Fibroblast of lung (primary cell): Measurements from ENCODE around the gene ZSCAN16. TPM values are rescaled to one million over a fixed set of nuclear protein-coding genes. Genes with fewer than 3 reads are reported as not detected.
"Not testable (repeated sequence)": the region's sequence is repeated elsewhere in the genome, so short reads cannot be mapped to it uniquely, and the experiment has no call there.

Source experiments
- DNase-seq, 2 donors: peaks; one replicate each; pipeline versions ENCODE4 v3.0.0 to v3.0.0-alpha.2; 2010; ENCODE audit warnings: low read depth in 2 of 2
- H2AFZ ChIP-seq: 2 replicates; pipeline ENCODE4 v1.5.1; 2012; ENCODE audit warnings: low read length, control low read depth, inconsistent platforms
- H3K27ac ChIP-seq: 2 replicates; pipeline ENCODE4 v1.5.1; 2011; ENCODE audit warnings: low read length, control low read depth; ENCODE audit not compliant: insufficient read depth
- H3K27me3 ChIP-seq: 2 replicates; pipeline ENCODE4 v1.5.1; 2011; ENCODE audit warnings: mild to moderate bottlenecking, low read length; ENCODE audit not compliant: control insufficient read depth, insufficient read depth
- H3K36me3 ChIP-seq: 2 replicates; pipeline ENCODE4 v1.5.1; 2011; ENCODE audit warnings: low read length; ENCODE audit not compliant: control insufficient read depth, insufficient read depth
- H3K4me1 ChIP-seq: 2 replicates; pipeline ENCODE4 v1.5.1; 2011; ENCODE audit warnings: low read length; ENCODE audit not compliant: control insufficient read depth, insufficient read depth; ENCODE audit errors: extremely low read depth
- H3K4me2 ChIP-seq: 2 replicates; pipeline ENCODE4 v1.5.1; 2011; ENCODE audit warnings: low read length, control low read depth; ENCODE audit not compliant: insufficient read depth; ENCODE audit errors: extremely low read depth
- H3K4me3 ChIP-seq, 4 experiments: fragments of 200-600 bp in 1 of 4; sonication (generic) in 1 of 4; replicated peaks in 1 of 4; 2 replicates each; pipeline ENCODE4 v1.5.1; 2011 to 2016; ENCODE audit warnings: low read length in 4 of 4, low read depth in 3 of 4, mild to moderate bottlenecking in 3 of 4, control low read depth in 2 of 4, inconsistent platforms in 1 of 4, mixed read lengths in 1 of 4; ENCODE audit not compliant: insufficient read depth in 1 of 4; ENCODE audit errors: control extremely low read depth in 1 of 4
- H3K79me2 ChIP-seq: 2 replicates; pipeline ENCODE4 v1.5.1; 2012; ENCODE audit warnings: mild to moderate bottlenecking, low read length, inconsistent platforms; ENCODE audit not compliant: control insufficient read depth, insufficient read depth
- H3K9ac ChIP-seq: 2 replicates; pipeline ENCODE4 v1.5.1; 2011; ENCODE audit warnings: mild to moderate bottlenecking, low read length, control low read depth; ENCODE audit not compliant: insufficient read depth
- H3K9me3 ChIP-seq: 2 replicates; pipeline ENCODE4 v1.5.1; 2012; ENCODE audit warnings: low read depth, low read length; ENCODE audit not compliant: control insufficient read depth, insufficient read depth
- H4K20me1 ChIP-seq: 2 replicates; pipeline ENCODE4 v1.5.1; 2011; ENCODE audit warnings: low read length; ENCODE audit not compliant: control insufficient read depth, insufficient read depth; ENCODE audit errors: extremely low read depth
- CTCF ChIP-seq, 2 donors: IDR thresholded peaks in 1 of 2; conservative IDR thresholded peaks in 1 of 2; 1 replicate in 1 of 2; 2 replicates in 1 of 2; pipeline ENCODE4 v1.5.1; 2011 to 2012; ENCODE audit warnings: low read length in 2 of 2, control low read depth in 1 of 2, inconsistent platforms in 1 of 2, low read depth in 1 of 2, mild to moderate bottlenecking in 1 of 2
- EZH2 ChIP-seq: IDR thresholded peaks from 2 replicates; pipeline ENCODE4 v1.5.1; 2012; ENCODE audit warnings: low read length, control low read depth, mild to moderate bottlenecking; ENCODE audit errors: missing control alignments
- polyA plus RNA-seq, 2 donors: library from polyadenylated mRNA; depleted of rRNA in 1 of 2; stranded (reverse) in 1 of 2; unstranded in 1 of 2; fragments of >200 nt; gene quantifications; 2 replicates each; pipeline ENCODE4 v1.2.1, GENCODE V29; 2011 to 2012; ENCODE audit warnings: missing spikeins in 1 of 2
- total RNA-seq: library from RNA; depleted of rRNA; stranded (reverse); fragments of >200 nt; gene quantifications from 2 replicates; pipeline ENCODE4 v1.2.1, GENCODE V29; 2014

ZSCAN16 gene
- total and polyA plus RNA-seq, 2 donors (not counting 1 experiment from before 2014, with no cell fraction given), result 2.0 to 6.6 TPM

- no peak overlapping the region for H3K4me3 ChIP-seq
- DNase-seq, result no peak
- no peaks in the 10 kb centered on the region for H3K27me3 ChIP-seq
- H3K9me3 ChIP-seq, result no peaks in the 10 kb centered on the region
- H2AFZ ChIP-seq, result no peak overlapping the region
- no peak overlapping the region for H3K4me2 ChIP-seq
- no peak overlapping the region for H3K27ac ChIP-seq
- H4K20me1 ChIP-seq, result no peaks in the 10 kb centered on the region
- no peaks in the 10 kb centered on the region for H3K79me2 ChIP-seq
- H3K9ac ChIP-seq, result no peak overlapping the region
- no peaks in the 10 kb centered on the region for H3K4me1 ChIP-seq
- TF ChIP-seq EZH2, result no peak
- TF ChIP-seq CTCF (conservative IDR thresholded peaks at IDR 0.05 in 1 of 2, IDR thresholded peaks at IDR 0.05 in 1 of 2; ENCODE audit: low read depth in 1 of 2, low read length in 2 of 2), result no peak
- H3K36me3 ChIP-seq, result peaks cover 3% of the 10 kb centered on the region
Measured at GRCh38 chr6:28118217-28118616, 6.2 kb upstream of the ZSCAN16 start.

- Histone ChIP-seq H4K20me1 (no peaks in the 10 kb centered on the region), H3K27me3 (no peaks in the 10 kb centered on the region), H2AFZ (no peak overlapping the region), H3K4me2 (no peak overlapping the region), H3K27ac (no peak overlapping the region), H3K4me3 (no peak overlapping the region), H3K79me2 (peaks cover 2% of the 10 kb centered on the region), H3K9ac (no peak overlapping the region), H3K4me1 (no peaks in the 10 kb centered on the region), H3K9me3 (no peaks in the 10 kb centered on the region), H3K36me3 (no peaks in the 10 kb centered on the region)
- TF ChIP-seq CTCF (conservative IDR thresholded peaks at IDR 0.05 in 1 of 2, IDR thresholded peaks at IDR 0.05 in 1 of 2; ENCODE audit: low read depth in 1 of 2, low read length in 2 of 2) (no peak), EZH2 (no peak)
- DNase-seq, result no peak
Measured at GRCh38 chr6:28121876-28122275, 2.5 kb upstream of the ZSCAN16 start.

- not testable (repeated sequence) for H3K9me3 ChIP-seq, H3K4me2 ChIP-seq, H3K27ac ChIP-seq, H3K27me3 ChIP-seq, H3K9ac ChIP-seq, DNase-seq, H2AFZ ChIP-seq, H3K4me1 ChIP-seq, H3K4me3 ChIP-seq, H3K79me2 ChIP-seq, H4K20me1 ChIP-seq, H3K36me3 ChIP-seq
Measured at GRCh38 chr6:28122283-28122682, 2.1 kb upstream of the ZSCAN16 start.

GRCh38 chr6:28124971-28125353 is 553 bp downstream of the ZSCAN16 start:
- DNase-seq, result no peak
- Histone ChIP-seq H3K79me2 (peaks cover 11% of the 10 kb centered on the region), H3K27me3 (no peaks in the 10 kb centered on the region), H3K9ac (peak overlapping the region; percentile 60), H2AFZ (peak overlapping the region; percentile 98), H4K20me1 (peaks cover 3% of the 10 kb centered on the region), H3K36me3 (no peaks in the 10 kb centered on the region), H3K4me2 (peak overlapping the region; percentile 71), H3K27ac (peak overlapping the region; percentile 60), H3K4me1 (no peaks in the 10 kb centered on the region), H3K9me3 (no peaks in the 10 kb centered on the region), H3K4me3 (peak overlapping the region; percentile 60 to 87 (median 73))
- TF ChIP-seq EZH2 (no peak), CTCF (conservative IDR thresholded peaks at IDR 0.05 in 1 of 2, IDR thresholded peaks at IDR 0.05 in 1 of 2; ENCODE audit: low read depth in 1 of 2, low read length in 2 of 2) (no peak)
